Myocyte (in vitro differentiated cells): ENCODE measurements around the gene PPARA. TPM values are rescaled to one million over a fixed set of nuclear protein-coding genes. Genes with fewer than 3 reads are reported as not detected.
"Not testable (repeated sequence)": the region's sequence is repeated elsewhere in the genome, so short reads cannot be mapped to it uniquely, and the experiment has no call there.

Experiments used
- DNase-seq: peaks from one replicate; pipeline ENCODE4 v3.0.0-alpha.2; 2012; ENCODE audit warnings: low read depth
- total RNA-seq: library from RNA; depleted of rRNA; stranded (reverse); fragments of >200 nt; gene quantifications from 2 replicates; pipeline ENCODE4 v1.2.3, GENCODE V29; 2014

The PPARA gene
- total RNA-seq, 1 donor from 2014 or later = 17.5 TPM

GRCh38 chr22:46125816-46126765, 24.2 kb upstream of the PPARA start:
- DNase-seq = no peak

- DNase-seq = peak; percentile 22
Measured at GRCh38 chr22:46126853-46127385, 23.4 kb upstream of the PPARA start.

- no peak for DNase-seq
Measured at GRCh38 chr22:46127556-46127955, 22.8 kb upstream of the PPARA start.

GRCh38 chr22:46128606-46129005, 21.7 kb upstream of the PPARA start:
- no peak for DNase-seq

GRCh38 chr22:46129390-46130041, 20.8 kb upstream of the PPARA start:
- no peak for DNase-seq

- DNase-seq = no peak
Measured at GRCh38 chr22:46131151-46131587, 19.2 kb upstream of the PPARA start.

- not testable (repeated sequence) for DNase-seq
Measured at GRCh38 chr22:46132193-46132829, 18.0 kb upstream of the PPARA start.

- DNase-seq = no peak
Measured at GRCh38 chr22:46132830-46133587, 17.3 kb upstream of the PPARA start.

GRCh38 chr22:46133588-46133855, 16.8 kb upstream of the PPARA start:
- DNase-seq = no peak

- no peak for DNase-seq
Measured at GRCh38 chr22:46134111-46134705, 16.1 kb upstream of the PPARA start.

GRCh38 chr22:46135611-46136485, 14.5 kb upstream of the PPARA start:
- no peak for DNase-seq

- DNase-seq = no peak
Measured at GRCh38 chr22:46136486-46137217, 13.7 kb upstream of the PPARA start.

GRCh38 chr22:46137218-46137766, 13.0 kb upstream of the PPARA start:
- no peak for DNase-seq

- no peak for DNase-seq
Measured at GRCh38 chr22:46138058-46138797, 12.1 kb upstream of the PPARA start.

- not testable (repeated sequence) for DNase-seq
Measured at GRCh38 chr22:46139417-46139816, 10.9 kb upstream of the PPARA start.

- DNase-seq = no peak
Measured at GRCh38 chr22:46139895-46140350, 10.4 kb upstream of the PPARA start.

- no peak for DNase-seq
Measured at GRCh38 chr22:46140989-46141928, 9.1 kb upstream of the PPARA start.
